Stomach (tissue), 4 donors: ENCODE data around the gene NUDT16L1.

Experiments used
- EP300 ChIP-seq: sonication (generic); formaldehyde crosslinking; IDR thresholded peaks from one replicate; pipeline ENCODE4 v1.6.1; 2017; ENCODE audit warnings: antibody characterized with exemption
- TF ChIP-seq, protein P1 (sequence below), 7 experiments: fragments of 450-650 bp in 4 of 7; fragments of 200-600 bp in 3 of 7; sonication (generic) in 3 of 7; IDR thresholded peaks; one replicate each; pipeline ENCODE4 v1.5.1; 2016 to 2019; ENCODE audit warnings: antibody characterized with exemption in 7 of 7, control low read depth in 2 of 7, mild to moderate bottlenecking in 1 of 7

DNA sequence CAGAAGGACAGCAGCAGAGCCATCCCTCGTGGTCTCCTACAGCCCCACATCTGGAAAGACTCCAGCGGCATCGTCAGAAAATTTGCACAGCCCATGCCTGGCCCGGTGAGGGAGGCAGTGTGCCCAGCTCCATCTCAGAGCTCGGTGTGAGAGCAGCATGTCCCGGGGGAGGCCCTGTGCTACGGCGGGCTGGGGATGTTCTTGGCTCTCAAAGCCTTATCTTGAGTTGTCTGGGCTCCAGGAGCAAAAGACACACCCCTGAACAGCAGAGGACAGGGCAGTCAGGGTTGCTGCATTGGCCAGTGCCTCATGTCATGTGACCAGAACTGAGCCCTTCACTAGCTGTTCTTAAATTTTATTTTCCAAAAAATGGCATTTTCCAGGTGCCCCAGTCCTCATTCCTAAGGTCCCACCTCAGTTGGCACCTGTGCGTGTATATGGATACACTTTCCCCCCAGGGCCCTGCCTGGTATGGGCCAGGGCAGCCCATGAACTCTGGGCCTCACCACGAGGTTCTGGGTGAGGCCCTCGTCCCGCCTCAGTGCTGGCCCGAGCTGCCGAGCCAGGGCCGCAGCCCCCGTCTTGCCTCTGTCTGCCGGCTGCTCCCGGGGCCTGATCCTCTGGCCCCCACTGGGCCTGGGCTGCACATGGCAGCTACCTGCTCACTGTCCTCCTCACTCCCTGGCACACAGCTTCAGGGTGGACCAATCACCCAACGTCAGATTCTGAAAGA lies 3.0 kb downstream of the NUDT16L1 start:
- TF ChIP-seq, protein P1, sequence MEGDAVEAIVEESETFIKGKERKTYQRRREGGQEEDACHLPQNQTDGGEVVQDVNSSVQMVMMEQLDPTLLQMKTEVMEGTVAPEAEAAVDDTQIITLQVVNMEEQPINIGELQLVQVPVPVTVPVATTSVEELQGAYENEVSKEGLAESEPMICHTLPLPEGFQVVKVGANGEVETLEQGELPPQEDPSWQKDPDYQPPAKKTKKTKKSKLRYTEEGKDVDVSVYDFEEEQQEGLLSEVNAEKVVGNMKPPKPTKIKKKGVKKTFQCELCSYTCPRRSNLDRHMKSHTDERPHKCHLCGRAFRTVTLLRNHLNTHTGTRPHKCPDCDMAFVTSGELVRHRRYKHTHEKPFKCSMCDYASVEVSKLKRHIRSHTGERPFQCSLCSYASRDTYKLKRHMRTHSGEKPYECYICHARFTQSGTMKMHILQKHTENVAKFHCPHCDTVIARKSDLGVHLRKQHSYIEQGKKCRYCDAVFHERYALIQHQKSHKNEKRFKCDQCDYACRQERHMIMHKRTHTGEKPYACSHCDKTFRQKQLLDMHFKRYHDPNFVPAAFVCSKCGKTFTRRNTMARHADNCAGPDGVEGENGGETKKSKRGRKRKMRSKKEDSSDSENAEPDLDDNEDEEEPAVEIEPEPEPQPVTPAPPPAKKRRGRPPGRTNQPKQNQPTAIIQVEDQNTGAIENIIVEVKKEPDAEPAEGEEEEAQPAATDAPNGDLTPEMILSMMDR (IDR thresholded peaks at IDR 0.05) = no peak
- TF ChIP-seq EP300 = no peak
